ENCODE results near the gene NUP58.
"Not testable (repeated sequence)": the region's sequence is repeated elsewhere in the genome, so short reads cannot be mapped to it uniquely, and the experiment has no call there.

NUP58 gene

GRCh38 chr13:25295701-25296100 lies 5.7 kb upstream of the NUP58 start:
- in situ Hi-C loops (cut with HindIII; ENCODE audit: low sequenced_read_pairs), result no loop called here
- no peak overlapping the region for H3K4me3 ChIP-seq (ENCODE audit: low read depth, low read length)
- no peak for DNase-seq (ENCODE audit: low read depth, low spot score)
- no peak for TF ChIP-seq CTCF (IDR thresholded peaks at IDR 0.05; ENCODE audit: low read depth, low read length)

- H3K4me3 ChIP-seq (ENCODE audit: low read depth, low read length), result peak overlapping the region; percentile 90
- TF ChIP-seq CTCF (IDR thresholded peaks at IDR 0.05; ENCODE audit: low read depth, low read length), result no peak
- no peak for DNase-seq (ENCODE audit: low read depth, low spot score)
- in situ Hi-C loops (cut with HindIII; ENCODE audit: low sequenced_read_pairs), result no loop called here
Measured at GRCh38 chr13:25300861-25301346, 521 bp upstream of the NUP58 start.

- peak overlapping the region; percentile 90 for H3K4me3 ChIP-seq (ENCODE audit: low read depth, low read length)
- no peak for DNase-seq (ENCODE audit: low read depth, low spot score)
- in situ Hi-C loops (cut with HindIII; ENCODE audit: low sequenced_read_pairs), result no loop called here
- TF ChIP-seq CTCF (IDR thresholded peaks at IDR 0.05; ENCODE audit: low read depth, low read length), result no peak
Measured at GRCh38 chr13:25302121-25302520, 696 bp downstream of the NUP58 start.

GRCh38 chr13:25306671-25307464 lies 5.4 kb downstream of the NUP58 start:
- in situ Hi-C loops (cut with HindIII; ENCODE audit: low sequenced_read_pairs), result no loop called here
- H3K4me3 ChIP-seq (ENCODE audit: low read depth, low read length), result no peak overlapping the region
- no peak for TF ChIP-seq CTCF (IDR thresholded peaks at IDR 0.05; ENCODE audit: low read depth, low read length)
- DNase-seq (ENCODE audit: low read depth, low spot score), result no peak

GRCh38 chr13:25310891-25311290 lies 9.5 kb downstream of the NUP58 start:
- TF ChIP-seq CTCF (IDR thresholded peaks at IDR 0.05; ENCODE audit: low read depth, low read length), result no peak
- H3K4me3 ChIP-seq (ENCODE audit: low read depth, low read length), result no peak overlapping the region
- no peak for DNase-seq (ENCODE audit: low read depth, low spot score)
- in situ Hi-C loops (cut with HindIII; ENCODE audit: low sequenced_read_pairs), result no loop called here

GRCh38 chr13:25318946-25319345 lies 17.5 kb downstream of the NUP58 start:
- peak; percentile 52 for DNase-seq (ENCODE audit: low read depth, low spot score)
- in situ Hi-C loops (cut with HindIII; ENCODE audit: low sequenced_read_pairs); H3K4me3 ChIP-seq (ENCODE audit: low read depth, low read length): not testable (repeated sequence)

GRCh38 chr13:25319771-25320170 lies 18.3 kb downstream of the NUP58 start:
- in situ Hi-C loops (cut with HindIII; ENCODE audit: low sequenced_read_pairs), result no loop called here
- no peak for DNase-seq (ENCODE audit: low read depth, low spot score)
- H3K4me3 ChIP-seq (ENCODE audit: low read depth, low read length), result no peak overlapping the region
- no peak for TF ChIP-seq CTCF (IDR thresholded peaks at IDR 0.05; ENCODE audit: low read depth, low read length)
